ENCODE results near the gene RPS29. TPM values are rescaled to one million over a fixed set of nuclear protein-coding genes. Genes with fewer than 3 reads are reported as not detected.

The RPS29 gene
- total RNA-seq, 2 experiments from 2014 or later, result 3,356 to 3,996 TPM

DNA sequence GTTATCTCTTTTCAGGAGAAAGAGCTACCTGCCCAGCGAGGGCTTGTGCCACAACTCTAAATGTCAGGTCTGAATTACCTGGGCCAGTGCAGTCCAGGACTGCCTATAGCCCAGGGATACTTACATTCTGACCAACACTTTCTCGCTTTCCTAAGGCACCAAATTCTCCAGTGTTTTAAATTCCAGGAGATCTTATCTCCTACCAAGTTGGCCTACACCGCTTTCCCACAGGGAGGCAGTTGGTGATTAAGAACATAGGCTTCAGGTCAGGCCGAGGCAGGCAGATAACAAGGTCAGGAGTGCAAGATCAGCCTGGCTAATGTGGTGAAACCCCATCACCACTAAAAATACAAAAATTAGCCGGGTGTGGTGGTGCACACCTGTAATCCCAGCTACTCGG, 41.1 kb downstream of the RPS29 start:
- intact Hi-C loops (cut with DNase I, micrococcal nuclease), result no loop called here
- H3K27ac ChIP-seq (ENCODE audit: low read depth in 1 of 2, low read length in 2 of 2), result no peak overlapping the region
- H3K4me3 ChIP-seq (ENCODE audit: low read length), result no peak overlapping the region
- no peak for DNase-seq
- H3K4me1 Mint-ChIP-seq (ENCODE audit: low read depth), result no peaks in the 10 kb centered on the region
- TF ChIP-seq, protein P1, sequence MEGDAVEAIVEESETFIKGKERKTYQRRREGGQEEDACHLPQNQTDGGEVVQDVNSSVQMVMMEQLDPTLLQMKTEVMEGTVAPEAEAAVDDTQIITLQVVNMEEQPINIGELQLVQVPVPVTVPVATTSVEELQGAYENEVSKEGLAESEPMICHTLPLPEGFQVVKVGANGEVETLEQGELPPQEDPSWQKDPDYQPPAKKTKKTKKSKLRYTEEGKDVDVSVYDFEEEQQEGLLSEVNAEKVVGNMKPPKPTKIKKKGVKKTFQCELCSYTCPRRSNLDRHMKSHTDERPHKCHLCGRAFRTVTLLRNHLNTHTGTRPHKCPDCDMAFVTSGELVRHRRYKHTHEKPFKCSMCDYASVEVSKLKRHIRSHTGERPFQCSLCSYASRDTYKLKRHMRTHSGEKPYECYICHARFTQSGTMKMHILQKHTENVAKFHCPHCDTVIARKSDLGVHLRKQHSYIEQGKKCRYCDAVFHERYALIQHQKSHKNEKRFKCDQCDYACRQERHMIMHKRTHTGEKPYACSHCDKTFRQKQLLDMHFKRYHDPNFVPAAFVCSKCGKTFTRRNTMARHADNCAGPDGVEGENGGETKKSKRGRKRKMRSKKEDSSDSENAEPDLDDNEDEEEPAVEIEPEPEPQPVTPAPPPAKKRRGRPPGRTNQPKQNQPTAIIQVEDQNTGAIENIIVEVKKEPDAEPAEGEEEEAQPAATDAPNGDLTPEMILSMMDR (IDR thresholded peaks at IDR 0.05), result no peak
- no peaks in the 10 kb centered on the region for H3K9me3 Mint-ChIP-seq
- ChIA-PET CTCF (no interaction called here), POLR2A (no interaction called here)
- H3K4me3 Mint-ChIP-seq, result no peak overlapping the region
- ATAC-seq (ENCODE audit: poor library complexity), result no peak
- H3K36me3 Mint-ChIP-seq (ENCODE audit: low read depth), result no peaks in the 10 kb centered on the region
- no peaks in the 10 kb centered on the region for H3K27me3 ChIP-seq (ENCODE audit: control insufficient read depth in 1 of 2, insufficient read depth in 2 of 2, low read length in 2 of 2)
- no peaks in the 10 kb centered on the region for H3K36me3 ChIP-seq (ENCODE audit: insufficient read depth, low read length)
- peaks cover 8 to 12% of the 10 kb centered on the region in 2 experiments for H3K9me3 ChIP-seq (ENCODE audit: control insufficient read depth in 1 of 2, insufficient read depth in 1 of 2, low read length in 2 of 2)
- no peaks in the 10 kb centered on the region for H3K27me3 Mint-ChIP-seq
- no peak overlapping the region for H3K27ac Mint-ChIP-seq
- no peaks in the 10 kb centered on the region for H3K4me1 ChIP-seq (ENCODE audit: insufficient read depth, low read length)

DNA sequence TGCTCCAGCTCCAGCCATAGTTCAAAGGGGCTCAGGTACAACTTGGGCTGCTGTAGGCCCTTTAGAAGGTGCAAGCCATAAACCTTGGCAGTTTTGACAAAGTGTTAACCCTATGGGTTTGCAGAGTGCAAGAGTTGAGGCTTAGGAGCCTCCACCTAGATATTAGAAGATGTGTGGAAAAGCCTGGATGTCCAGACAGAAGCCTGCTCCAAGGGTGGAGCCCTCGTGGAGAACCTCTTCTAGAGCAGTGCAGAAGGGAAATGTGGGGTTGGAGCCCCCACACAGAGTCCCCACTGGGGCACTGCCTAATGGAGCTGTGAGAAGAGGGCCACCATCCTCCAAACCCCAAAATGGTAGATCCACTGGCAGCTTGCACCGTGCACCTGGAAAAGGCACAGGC, 45.1 kb downstream of the RPS29 start:
- Mint-ChIP-seq H3K9me3 (no peaks in the 10 kb centered on the region), H3K27ac (no peak overlapping the region), H3K4me1 (ENCODE audit: low read depth) (no peaks in the 10 kb centered on the region), H3K27me3 (no peaks in the 10 kb centered on the region), H3K36me3 (ENCODE audit: low read depth) (no peaks in the 10 kb centered on the region), H3K4me3 (no peak overlapping the region)
- H3K27ac ChIP-seq (ENCODE audit: low read depth in 1 of 2, low read length in 2 of 2), result no peak overlapping the region
- CTCF ChIA-PET, result no interaction called here
- intact Hi-C loops (cut with DNase I, micrococcal nuclease), result no loop called here
- no peak overlapping the region for H3K4me3 ChIP-seq (ENCODE audit: low read length)
- POLR2A ChIA-PET, result no interaction called here
- ATAC-seq (ENCODE audit: poor library complexity) (no peak), DNase-seq (no peak)
- H3K36me3 ChIP-seq (ENCODE audit: insufficient read depth, low read length), result no peaks in the 10 kb centered on the region
- H3K27me3 ChIP-seq (ENCODE audit: control insufficient read depth in 1 of 2, insufficient read depth in 2 of 2, low read length in 2 of 2), result no peaks in the 10 kb centered on the region
- H3K4me1 ChIP-seq (ENCODE audit: insufficient read depth, low read length), result no peaks in the 10 kb centered on the region
- peaks cover 8 to 12% of the 10 kb centered on the region in 2 experiments for H3K9me3 ChIP-seq (ENCODE audit: control insufficient read depth in 1 of 2, insufficient read depth in 1 of 2, low read length in 2 of 2)
- TF ChIP-seq, protein P1 (IDR thresholded peaks at IDR 0.05), result no peak

DNA sequence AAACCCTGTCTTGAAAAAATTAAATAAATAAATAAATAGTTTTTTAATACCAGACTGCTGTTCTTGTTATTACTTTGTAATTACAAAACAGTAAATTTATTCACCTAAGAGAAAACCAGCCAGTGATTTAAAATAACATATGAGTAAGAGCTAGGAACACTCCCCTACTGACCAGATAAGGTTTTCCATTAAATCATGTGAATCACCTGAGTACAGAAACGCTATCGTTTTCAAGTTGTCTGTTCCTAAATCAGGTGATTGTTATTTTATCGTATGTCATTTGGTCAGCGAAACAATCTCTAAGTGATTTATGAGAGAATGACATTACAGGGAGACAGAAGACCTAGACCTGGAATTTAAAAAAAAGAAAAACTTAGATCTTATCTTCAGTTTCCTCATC, 47.3 kb downstream of the RPS29 start:
- H3K36me3 Mint-ChIP-seq (ENCODE audit: low read depth), result no peaks in the 10 kb centered on the region
- Histone ChIP-seq H3K4me1 (ENCODE audit: insufficient read depth, low read length) (no peaks in the 10 kb centered on the region), H3K27me3 (ENCODE audit: control insufficient read depth in 1 of 2, insufficient read depth in 2 of 2, low read length in 2 of 2) (no peaks in the 10 kb centered on the region), H3K4me3 (ENCODE audit: low read length) (no peak overlapping the region), H3K36me3 (ENCODE audit: insufficient read depth, low read length) (no peaks in the 10 kb centered on the region), H3K27ac (ENCODE audit: low read depth in 1 of 2, low read length in 2 of 2) (no peak overlapping the region), H3K9me3 (ENCODE audit: control insufficient read depth in 1 of 2, insufficient read depth in 1 of 2, low read length in 2 of 2) (peaks cover 8 to 12% of the 10 kb centered on the region in 2 experiments)
- CTCF ChIA-PET, result no interaction called here
- H3K4me3 Mint-ChIP-seq, result no peak overlapping the region
- ATAC-seq (ENCODE audit: poor library complexity) (no peak), DNase-seq (no peak)
- TF ChIP-seq, protein P1 (IDR thresholded peaks at IDR 0.05), result no peak
- no peaks in the 10 kb centered on the region for H3K27me3 Mint-ChIP-seq
- POLR2A ChIA-PET, result no interaction called here
- no peaks in the 10 kb centered on the region for H3K9me3 Mint-ChIP-seq
- no peak overlapping the region for H3K27ac Mint-ChIP-seq
- H3K4me1 Mint-ChIP-seq (ENCODE audit: low read depth), result no peaks in the 10 kb centered on the region
- intact Hi-C loops (cut with DNase I, micrococcal nuclease), result no loop called here

Other genes starting within 250 kb of the RPS29 start
- 1 to 10 TPM; 3.2 to 5.8 TPM for gene LRR1, start 12.6 kb upstream of the RPS29 start, total RNA-seq
- gene RPL36AL, start 34.2 kb upstream of the RPS29 start, total RNA-seq, result 100 to 1,000 TPM; 339 to 370 TPM
- 10 to 100 TPM; 15.0 to 15.1 TPM for gene MGAT2, start 34.4 kb upstream of the RPS29 start, total RNA-seq
- 1 to 10 TPM; 7.5 to 8.0 TPM for gene DNAAF2, start 48.9 kb upstream of the RPS29 start, total RNA-seq
- gene POLE2, start 101.8 kb upstream of the RPS29 start, total RNA-seq, result 1 to 10 TPM; 1.2 to 1.4 TPM
- 10 to 100 TPM in 1 of 2 experiments, 1 to 10 TPM in 1; 9.8 to 11.8 TPM for gene KLHDC1, start 106.7 kb upstream of the RPS29 start, total RNA-seq
- gene KLHDC2, start 181.8 kb upstream of the RPS29 start, total RNA-seq, result 100 to 1,000 TPM; 142 to 143 TPM

Data from CD4-positive, alpha-beta T cell (primary cell).